Chondrocyte (in vitro differentiated cells): ENCODE measurements around the gene KRTAP5-4. TPM values are rescaled to one million over a fixed set of nuclear protein-coding genes. Genes with fewer than 3 reads are reported as not detected.
"Not testable (repeated sequence)": the region's sequence is repeated elsewhere in the genome, so short reads cannot be mapped to it uniquely, and the experiment has no call there.

Source experiments
- DNase-seq: peaks from one replicate; pipeline ENCODE4 v3.0.0; 2021; ENCODE audit warnings: mixed read lengths, low spot score
- H3K27ac Mint-ChIP-seq: one replicate; pipeline ENCODE4 v1.8.0; 2021; ENCODE audit warnings: mild to moderate bottlenecking, moderate library complexity, mixed read lengths; ENCODE audit not compliant: unreplicated experiment
- H3K27me3 Mint-ChIP-seq: 2 replicates; pipeline ENCODE4 v1.8.0; 2021; ENCODE audit warnings: low read depth, mixed read lengths
- H3K36me3 Mint-ChIP-seq: 2 replicates; pipeline ENCODE4 v1.8.0; 2021; ENCODE audit warnings: low read depth, mixed read lengths
- H3K4me1 Mint-ChIP-seq: 2 replicates; pipeline ENCODE4 v1.8.0; 2021; ENCODE audit warnings: low read depth, mild to moderate bottlenecking, mixed read lengths
- H3K4me3 Mint-ChIP-seq: one replicate; pipeline ENCODE4 v1.8.0; 2021; ENCODE audit warnings: mild to moderate bottlenecking, moderate library complexity, mixed read lengths; ENCODE audit not compliant: unreplicated experiment
- H3K9me3 Mint-ChIP-seq: 2 replicates; pipeline ENCODE4 v1.8.0; 2021; ENCODE audit warnings: low read depth, mixed read lengths
- CTCF ChIP-seq: fragments of 200-600 bp; sonication (generic); IDR thresholded peaks from 2 replicates; pipeline ENCODE4 v1.5.0; 2021; ENCODE audit warnings: antibody characterized with exemption, mild to moderate bottlenecking, moderate library complexity
- total RNA-seq: library from RNA; stranded (reverse); gene quantifications from 3 replicates; pipeline ENCODE4 v1.2.1, GENCODE V29; 2021

The KRTAP5-4 gene
- total RNA-seq, 1 donor from 2014 or later: not detected

- Mint-ChIP-seq H3K4me3 (no peak overlapping the region), H3K9me3 (no peaks in the 10 kb centered on the region), H3K27me3 (peaks cover 33% of the 10 kb centered on the region), H3K27ac (no peak overlapping the region), H3K4me1 (no peaks in the 10 kb centered on the region), H3K36me3 (no peaks in the 10 kb centered on the region)
- TF ChIP-seq CTCF: no peak
- DNase-seq: peak; percentile 83
Measured at GRCh38 chr11:1647901-1648652, 26.1 kb upstream of the KRTAP5-4 start.

DNA sequence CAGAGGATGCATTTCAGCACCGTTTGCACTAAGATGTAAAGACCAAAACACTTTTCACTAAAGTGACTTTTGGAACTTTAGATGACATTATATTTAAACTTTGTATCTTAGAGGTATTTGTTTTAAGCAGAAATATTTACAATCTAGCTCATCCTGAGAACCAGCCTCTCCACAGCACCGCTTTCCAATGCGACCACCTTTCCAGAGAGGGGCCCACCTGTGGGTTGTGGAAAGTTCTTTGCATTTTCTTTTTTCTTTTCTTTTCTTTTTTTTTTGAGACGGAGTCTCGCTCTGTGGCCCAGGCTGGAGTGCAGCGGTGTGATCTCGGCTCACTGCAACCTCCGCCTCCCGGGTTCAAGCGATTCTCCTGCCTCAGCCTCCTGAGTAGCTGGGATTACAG lies 24.6 kb upstream of the KRTAP5-4 start:
- H3K27me3 Mint-ChIP-seq: peaks cover 31% of the 10 kb centered on the region
- not testable (repeated sequence) for H3K4me1 Mint-ChIP-seq, H3K4me3 Mint-ChIP-seq, H3K9me3 Mint-ChIP-seq, H3K27ac Mint-ChIP-seq, H3K36me3 Mint-ChIP-seq
- peak; percentile 9 for DNase-seq

DNA sequence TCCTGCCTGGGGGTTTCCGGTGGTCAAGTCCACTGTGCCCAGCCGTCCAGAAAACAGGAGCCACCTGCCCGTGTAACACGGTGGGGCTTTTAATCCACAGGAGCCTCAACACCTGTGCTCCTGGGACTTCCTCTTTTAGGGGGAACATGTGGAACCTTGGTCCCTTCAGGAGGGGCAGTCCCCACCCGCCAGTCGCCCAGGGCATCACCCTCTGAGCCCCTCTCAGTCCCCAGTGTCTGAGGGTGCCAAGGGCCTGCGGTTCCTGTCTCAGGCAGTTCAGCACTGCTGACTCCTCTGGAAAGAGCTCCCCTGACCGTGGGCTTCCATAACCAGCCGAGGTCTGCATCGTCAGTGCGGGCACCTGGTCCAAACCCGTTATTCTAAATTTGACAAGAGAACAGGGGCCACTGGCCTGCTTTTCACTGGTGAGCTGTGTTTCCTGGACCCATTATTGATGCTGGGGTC lies 23.5 kb upstream of the KRTAP5-4 start:
- Mint-ChIP-seq H3K4me3 (no peak overlapping the region), H3K27ac (no peak overlapping the region), H3K27me3 (peaks cover 24% of the 10 kb centered on the region), H3K9me3 (no peaks in the 10 kb centered on the region), H3K36me3 (no peaks in the 10 kb centered on the region), H3K4me1 (no peaks in the 10 kb centered on the region)
- DNase-seq: peak; percentile 61
- TF ChIP-seq CTCF: no peak

GRCh38 chr11:1644601-1645356 lies 22.8 kb upstream of the KRTAP5-4 start:
- TF ChIP-seq CTCF: no peak
- no peak overlapping the region for H3K4me3 Mint-ChIP-seq
- peak; percentile 87 for DNase-seq
- H3K9me3 Mint-ChIP-seq: no peaks in the 10 kb centered on the region
- no peaks in the 10 kb centered on the region for H3K36me3 Mint-ChIP-seq
- no peak overlapping the region for H3K27ac Mint-ChIP-seq
- peaks cover 30% of the 10 kb centered on the region for H3K27me3 Mint-ChIP-seq
- H3K4me1 Mint-ChIP-seq: no peaks in the 10 kb centered on the region

- Mint-ChIP-seq H3K27me3 (peaks cover 43% of the 10 kb centered on the region), H3K36me3 (no peaks in the 10 kb centered on the region), H3K4me1 (no peaks in the 10 kb centered on the region), H3K4me3 (no peak overlapping the region), H3K9me3 (no peaks in the 10 kb centered on the region), H3K27ac (no peak overlapping the region)
- TF ChIP-seq CTCF: no peak
- peak; percentile 84 for DNase-seq
Measured at GRCh38 chr11:1643146-1643690, 21.3 kb upstream of the KRTAP5-4 start.
